Raji (cell line): ENCODE data around the gene RNF141.
A peak's percentile ranks its signal among the peaks of the same experiment; 100 is the strongest.

ENCODE experiments used
- POLR2A ChIP-seq: IDR thresholded peaks from 2 replicates; pipeline ENCODE4 v1.6.1; 2011; ENCODE audit warnings: low read depth, low read length, control low read depth; ENCODE audit not compliant: insufficient read depth

The RNF141 gene, protein sequence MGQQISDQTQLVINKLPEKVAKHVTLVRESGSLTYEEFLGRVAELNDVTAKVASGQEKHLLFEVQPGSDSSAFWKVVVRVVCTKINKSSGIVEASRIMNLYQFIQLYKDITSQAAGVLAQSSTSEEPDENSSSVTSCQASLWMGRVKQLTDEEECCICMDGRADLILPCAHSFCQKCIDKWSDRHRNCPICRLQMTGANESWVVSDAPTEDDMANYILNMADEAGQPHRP

DNA sequence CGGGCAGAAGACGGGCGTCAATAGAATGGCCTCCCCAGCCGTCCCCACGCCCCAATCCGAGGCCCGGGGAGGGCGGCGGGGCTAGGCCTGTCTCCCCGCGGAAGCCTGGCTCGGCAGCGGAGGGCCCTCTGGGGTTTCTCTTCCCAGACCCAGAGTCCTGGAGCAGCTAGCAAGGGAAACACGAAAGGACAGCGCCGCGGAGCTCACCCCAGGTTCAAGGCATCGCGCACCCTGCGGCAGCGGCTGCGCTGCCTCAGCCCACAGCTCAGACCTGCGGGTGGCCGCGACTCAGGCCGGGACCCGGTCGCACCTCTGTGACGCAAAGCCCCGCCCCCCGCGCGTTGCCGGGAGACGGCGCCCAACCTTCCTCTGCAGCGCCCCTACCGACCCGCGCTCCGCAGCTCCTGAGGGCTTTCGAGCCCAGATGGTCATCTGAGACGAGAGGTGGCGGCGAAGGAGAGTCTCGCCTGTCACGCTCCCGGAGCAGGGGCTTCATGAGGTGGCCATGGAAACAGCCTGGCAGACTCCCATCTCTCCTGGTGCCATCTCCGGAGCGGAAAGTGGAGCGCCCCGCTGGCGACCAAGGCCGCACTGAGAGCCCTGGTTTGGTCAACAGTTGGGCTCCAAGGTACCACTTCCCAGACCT, at the start of gene RNF141:
RNF141 (minus strand) TSS at position 273 of the 646 bp plus-strand sequence. CDS start 7,029 bp downstream, outside the sequence.
- TF ChIP-seq POLR2A: peak; percentile 96

GRCh38 chr11:10590218-10590915, 49.4 kb upstream of the RNF141 start:
- no peak for TF ChIP-seq POLR2A

DNA sequence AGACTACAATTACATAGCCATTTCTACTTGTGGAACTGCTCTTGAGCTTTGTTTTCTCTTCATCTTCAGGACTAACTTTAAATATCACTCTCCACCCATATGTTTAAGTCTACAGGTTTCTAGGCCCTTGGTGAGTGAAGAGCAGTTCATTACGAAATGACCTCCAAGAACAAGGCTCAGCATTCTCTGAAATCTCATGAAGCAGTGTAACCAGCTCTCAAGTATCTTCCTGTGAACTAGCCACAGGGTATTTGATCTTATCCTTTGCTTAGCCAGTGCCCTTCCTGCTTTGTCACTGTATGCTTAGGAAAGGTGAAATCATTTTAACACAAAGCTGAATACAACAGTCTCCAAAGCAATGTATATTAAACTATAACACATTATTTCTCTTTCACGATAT, 47.9 kb upstream of the RNF141 start:
- TF ChIP-seq POLR2A: no peak

GRCh38 chr11:10587995-10588394, 47.0 kb upstream of the RNF141 start:
- no peak for TF ChIP-seq POLR2A

GRCh38 chr11:10587388-10587787, 46.4 kb upstream of the RNF141 start:
- no peak for TF ChIP-seq POLR2A

GRCh38 chr11:10584071-10584501, 43.1 kb upstream of the RNF141 start:
- TF ChIP-seq POLR2A: no peak

DNA sequence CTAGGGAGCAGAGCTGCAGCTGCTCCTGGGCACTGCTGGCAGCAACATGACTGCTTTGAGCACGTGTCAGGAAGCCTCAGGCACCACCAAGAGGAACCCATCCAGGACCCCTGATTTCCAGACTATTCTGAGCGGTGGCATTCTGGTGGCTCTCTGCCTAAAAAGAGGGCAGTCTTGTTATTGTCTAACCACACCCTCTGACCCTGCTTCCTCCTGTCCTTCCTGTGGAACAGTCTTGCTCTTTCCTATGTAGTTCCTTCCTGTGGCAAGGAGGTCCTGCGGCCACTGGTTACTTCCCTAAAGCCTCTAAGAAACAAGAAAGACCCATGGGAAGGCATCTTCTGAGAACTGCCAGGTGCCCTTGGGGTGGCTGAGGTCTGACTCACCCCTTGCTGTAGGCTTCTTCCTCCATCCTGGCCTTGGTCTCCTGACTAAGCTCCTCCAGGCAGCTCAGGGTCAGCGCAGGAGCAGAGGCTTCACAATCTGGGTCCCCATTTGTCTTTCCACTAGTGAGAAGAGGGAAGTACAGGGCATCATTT, 40.6 kb upstream of the RNF141 start:
- no peak for TF ChIP-seq POLR2A

DNA sequence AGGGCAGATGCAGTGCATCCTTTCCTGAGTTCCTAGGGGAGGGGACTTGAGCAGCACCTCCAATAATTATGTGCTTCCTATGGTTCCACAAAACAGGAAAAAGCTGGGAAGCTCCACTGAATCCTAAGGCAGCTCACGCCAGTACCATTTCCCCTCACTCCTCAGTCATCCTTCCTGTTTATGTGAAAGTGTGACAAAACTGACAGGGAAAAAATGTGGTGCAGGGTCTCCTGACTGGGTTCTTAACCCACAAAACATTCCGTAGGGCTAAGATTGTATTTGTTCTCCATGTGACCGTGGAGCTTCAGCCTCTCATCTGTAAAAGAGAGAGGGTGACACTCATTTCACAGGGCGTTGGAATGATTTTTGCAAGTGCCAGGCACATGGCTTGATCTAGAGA, 39.6 kb upstream of the RNF141 start:
- TF ChIP-seq POLR2A: no peak

- TF ChIP-seq POLR2A: no peak
These were observed 38.7 kb upstream of the RNF141 start for GRCh38 chr11:10579700-10580099.

- TF ChIP-seq POLR2A: no peak
These were observed 35.0 kb upstream of the RNF141 start for GRCh38 chr11:10576035-10576398.

DNA sequence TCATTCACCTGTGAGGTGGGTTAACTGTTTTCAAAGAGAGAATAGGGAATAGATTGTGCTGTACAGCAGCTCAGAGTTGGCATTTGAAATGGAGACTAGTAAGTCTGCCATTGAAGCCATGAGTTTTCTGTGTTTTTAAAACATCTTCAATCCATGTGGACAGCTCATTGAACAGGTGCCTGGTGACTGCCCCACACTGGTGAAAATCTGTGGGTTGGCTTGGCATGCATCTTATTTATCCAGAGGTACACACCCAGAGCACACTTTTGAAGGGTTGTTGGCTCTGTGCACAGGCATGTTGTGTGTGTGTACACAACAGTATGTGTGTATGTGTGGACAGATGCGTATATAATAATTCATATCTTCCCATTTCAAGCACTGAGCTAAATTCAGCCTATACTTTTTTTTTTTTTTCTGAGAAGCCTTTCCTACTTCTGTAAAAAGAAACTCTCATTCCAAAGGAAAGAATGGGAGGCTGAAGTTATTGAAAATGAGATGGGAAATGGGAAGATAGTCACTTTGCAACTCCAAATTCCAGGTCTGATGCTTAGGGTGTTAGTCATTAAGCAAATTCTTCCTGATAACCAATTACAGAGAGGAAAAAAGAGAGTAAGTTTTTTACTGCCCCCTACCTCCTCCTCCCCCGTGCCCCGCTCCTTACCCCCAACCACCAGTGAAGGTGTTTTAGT, 34.5 kb upstream of the RNF141 start:
- no peak for TF ChIP-seq POLR2A

DNA sequence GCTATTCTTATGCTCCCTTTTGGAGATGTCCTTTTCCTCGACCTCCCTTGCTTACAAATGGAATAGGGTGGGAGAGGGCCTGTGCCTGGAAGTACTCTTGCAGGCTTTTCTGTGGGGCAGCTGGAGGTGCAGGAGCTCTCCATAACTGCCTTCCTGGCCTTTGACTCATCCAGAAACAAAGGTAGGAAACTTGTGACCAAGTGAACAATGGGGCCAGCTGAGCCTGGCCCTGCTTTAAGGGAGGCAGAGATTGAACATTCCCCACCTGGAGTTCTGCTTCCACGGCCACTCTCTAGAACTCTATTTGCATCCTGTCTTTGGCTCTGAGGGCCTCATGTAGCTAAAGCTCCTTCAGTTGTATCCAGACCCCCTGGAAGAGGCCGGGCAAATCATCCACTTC, 32.6 kb upstream of the RNF141 start:
- no peak for TF ChIP-seq POLR2A

DNA sequence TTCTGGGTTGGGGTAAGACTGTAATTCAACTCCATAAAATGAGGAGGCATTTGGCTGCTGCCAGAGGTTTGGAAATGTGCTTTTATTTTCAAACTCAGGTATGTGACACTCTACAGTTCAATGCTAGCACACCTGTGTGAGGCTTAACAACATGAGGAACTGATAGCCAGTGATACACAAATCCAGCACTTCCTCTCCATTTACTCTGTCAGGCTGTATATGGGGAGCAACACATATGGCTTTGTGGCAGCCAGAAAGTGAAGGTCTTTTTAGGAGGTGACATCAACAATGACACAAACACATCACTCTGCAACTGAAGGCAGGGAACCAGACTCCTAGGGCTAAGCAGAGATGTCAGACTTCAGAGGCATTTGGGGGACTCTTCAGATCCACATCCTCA, 32.0 kb upstream of the RNF141 start:
- no peak for TF ChIP-seq POLR2A

GRCh38 chr11:10572533-10572932, 31.5 kb upstream of the RNF141 start:
- TF ChIP-seq POLR2A: no peak

- no peak for TF ChIP-seq POLR2A
These were observed 27.5 kb upstream of the RNF141 start, which contains the start of gene LYVE1 for GRCh38 chr11:10568486-10568941. LYVE1 (minus strand) TSS chr11:10568665; CDS start chr11:10568532, 133 bp downstream.
